Progenitor cell of endocrine pancreas (in vitro differentiated cells): ENCODE results near the gene OCIAD1. TPM values are rescaled to one million over a fixed set of nuclear protein-coding genes. Genes with fewer than 3 reads are reported as not detected.
A peak's percentile ranks its signal among the peaks of the same experiment; 100 is the strongest.

Experiments
- DNase-seq: peaks from one replicate; pipeline ENCODE4 v3.0.0; 2021; ENCODE audit warnings: low spot score; ENCODE audit not compliant: unreplicated experiment
- H3K27ac Mint-ChIP-seq: 2 replicates; pipeline ENCODE4 v1.8.0; 2021; ENCODE audit warnings: mild to moderate bottlenecking, moderate library complexity, mixed read lengths
- H3K27me3 Mint-ChIP-seq: 2 replicates; pipeline ENCODE4 v1.8.0; 2021; ENCODE audit warnings: mixed read lengths
- H3K36me3 Mint-ChIP-seq: 2 replicates; pipeline ENCODE4 v1.8.0; 2022; ENCODE audit warnings: mixed read lengths; ENCODE audit not compliant: insufficient read depth
- H3K4me1 Mint-ChIP-seq: 2 replicates; pipeline ENCODE4 v1.8.0; 2021; ENCODE audit warnings: low read depth, mixed read lengths
- H3K4me3 Mint-ChIP-seq: 2 replicates; pipeline ENCODE4 v1.8.0; 2021; ENCODE audit warnings: low read depth, mild to moderate bottlenecking, moderate library complexity, mixed read lengths
- H3K9me3 Mint-ChIP-seq: 2 replicates; pipeline ENCODE4 v1.8.0; 2021; ENCODE audit warnings: low read depth, mixed read lengths
- total RNA-seq: library from RNA; stranded (reverse); gene quantifications from 2 replicates; pipeline ENCODE4 v1.2.1, GENCODE V29; 2021
- TF ChIP-seq, protein P1 (sequence below): fragments of 200-600 bp; sonication (generic); IDR thresholded peaks from one replicate; pipeline ENCODE4 v1.5.0; 2021; ENCODE audit warnings: antibody characterized with exemption, mild to moderate bottlenecking; ENCODE audit not compliant: unreplicated experiment

The OCIAD1 gene
- total RNA-seq, 1 donor from 2014 or later: 145 TPM

DNA sequence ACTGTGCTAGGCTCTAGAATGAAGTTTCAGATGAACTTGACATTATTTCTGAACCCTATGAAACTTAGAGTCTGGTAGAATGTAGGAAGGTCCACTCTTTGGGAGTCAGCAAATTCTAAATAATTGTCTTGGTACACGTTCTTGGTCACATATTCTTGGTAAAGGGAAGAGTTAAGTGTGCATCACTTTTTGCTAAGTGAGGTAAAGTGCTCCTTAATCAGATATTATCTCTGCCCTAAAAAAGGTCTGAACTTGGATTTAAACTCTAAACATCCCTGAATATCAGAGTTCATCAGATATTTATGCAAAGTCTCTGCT is 68.5 kb downstream of the OCIAD1 start:
- TF ChIP-seq, protein P1, sequence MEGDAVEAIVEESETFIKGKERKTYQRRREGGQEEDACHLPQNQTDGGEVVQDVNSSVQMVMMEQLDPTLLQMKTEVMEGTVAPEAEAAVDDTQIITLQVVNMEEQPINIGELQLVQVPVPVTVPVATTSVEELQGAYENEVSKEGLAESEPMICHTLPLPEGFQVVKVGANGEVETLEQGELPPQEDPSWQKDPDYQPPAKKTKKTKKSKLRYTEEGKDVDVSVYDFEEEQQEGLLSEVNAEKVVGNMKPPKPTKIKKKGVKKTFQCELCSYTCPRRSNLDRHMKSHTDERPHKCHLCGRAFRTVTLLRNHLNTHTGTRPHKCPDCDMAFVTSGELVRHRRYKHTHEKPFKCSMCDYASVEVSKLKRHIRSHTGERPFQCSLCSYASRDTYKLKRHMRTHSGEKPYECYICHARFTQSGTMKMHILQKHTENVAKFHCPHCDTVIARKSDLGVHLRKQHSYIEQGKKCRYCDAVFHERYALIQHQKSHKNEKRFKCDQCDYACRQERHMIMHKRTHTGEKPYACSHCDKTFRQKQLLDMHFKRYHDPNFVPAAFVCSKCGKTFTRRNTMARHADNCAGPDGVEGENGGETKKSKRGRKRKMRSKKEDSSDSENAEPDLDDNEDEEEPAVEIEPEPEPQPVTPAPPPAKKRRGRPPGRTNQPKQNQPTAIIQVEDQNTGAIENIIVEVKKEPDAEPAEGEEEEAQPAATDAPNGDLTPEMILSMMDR: no peak
- Mint-ChIP-seq H3K27me3 (no peaks in the 10 kb centered on the region), H3K4me1 (no peaks in the 10 kb centered on the region), H3K36me3 (peaks cover 30% of the 10 kb centered on the region), H3K27ac (no peak overlapping the region), H3K4me3 (no peak overlapping the region), H3K9me3 (no peaks in the 10 kb centered on the region)
- no peak for DNase-seq

DNA sequence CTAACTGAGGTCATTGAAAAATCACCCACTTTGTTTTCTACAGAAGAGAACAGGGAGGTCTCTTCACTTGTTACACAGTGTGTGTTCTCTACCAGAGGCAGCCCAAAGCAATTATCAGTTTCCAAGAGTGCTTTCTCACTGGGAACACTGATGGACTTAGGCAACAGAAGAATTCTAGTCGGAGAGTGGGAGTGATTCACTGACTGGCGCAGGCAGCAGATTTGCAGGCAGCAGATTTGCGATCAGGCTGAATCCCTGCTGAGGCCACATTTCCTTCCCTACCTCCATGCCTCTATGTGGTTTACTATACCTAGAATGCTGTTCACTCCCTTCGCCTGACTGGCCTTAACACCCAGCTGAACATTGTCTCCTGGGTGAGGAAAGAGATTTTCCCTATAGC is 69.1 kb downstream of the OCIAD1 start:
- TF ChIP-seq, protein P1: no peak
- H3K9me3 Mint-ChIP-seq: no peaks in the 10 kb centered on the region
- H3K36me3 Mint-ChIP-seq: peaks cover 28% of the 10 kb centered on the region
- no peak overlapping the region for H3K4me3 Mint-ChIP-seq
- DNase-seq: no peak
- no peaks in the 10 kb centered on the region for H3K27me3 Mint-ChIP-seq
- no peak overlapping the region for H3K27ac Mint-ChIP-seq
- H3K4me1 Mint-ChIP-seq: peaks cover 5% of the 10 kb centered on the region

DNA sequence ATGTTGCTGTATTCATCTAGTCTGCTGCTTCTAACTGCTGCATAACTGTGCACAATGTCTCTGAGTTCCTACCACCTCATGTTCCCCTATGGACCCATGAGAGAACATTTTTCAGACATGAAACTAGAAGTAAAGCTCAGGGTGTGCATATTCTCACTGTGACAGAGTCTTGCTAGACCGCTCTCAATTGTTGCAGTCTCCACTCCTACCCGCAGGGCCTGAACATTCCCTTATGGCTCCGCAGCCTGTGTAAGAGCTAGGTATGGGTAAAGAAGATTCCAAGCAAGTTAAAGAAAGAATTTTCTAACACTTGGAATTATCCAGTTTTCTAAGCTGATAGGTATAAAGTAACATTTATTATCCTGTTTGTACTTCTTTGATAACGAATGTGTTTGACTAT is 70.3 kb downstream of the OCIAD1 start:
- Mint-ChIP-seq H3K36me3 (peaks cover 22% of the 10 kb centered on the region), H3K27me3 (no peaks in the 10 kb centered on the region), H3K4me1 (peaks cover 15% of the 10 kb centered on the region), H3K27ac (no peak overlapping the region), H3K4me3 (no peak overlapping the region), H3K9me3 (no peaks in the 10 kb centered on the region)
- no peak for DNase-seq
- TF ChIP-seq, protein P1: no peak

DNA sequence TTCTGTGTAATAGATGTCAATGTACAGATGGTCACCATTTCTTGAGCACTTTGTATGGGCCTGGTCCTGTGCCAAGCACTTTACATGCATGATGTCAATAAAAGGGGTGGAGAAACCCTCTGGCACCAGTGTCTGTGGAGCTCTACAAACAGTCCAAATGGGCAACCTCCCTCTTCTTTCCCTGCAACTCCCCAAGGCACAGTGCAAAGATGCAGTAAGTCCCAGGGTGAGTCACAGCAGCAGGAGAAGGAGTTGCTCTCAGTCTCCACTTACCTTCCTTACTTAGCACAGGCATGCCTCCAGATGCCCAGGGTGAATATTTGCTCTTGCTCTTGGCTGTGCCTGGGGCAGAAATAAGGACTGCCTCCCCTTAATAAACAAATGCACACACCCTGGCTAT is 71.4 kb downstream of the OCIAD1 start:
- H3K27me3 Mint-ChIP-seq: no peaks in the 10 kb centered on the region
- no peak overlapping the region for H3K4me3 Mint-ChIP-seq
- H3K9me3 Mint-ChIP-seq: no peaks in the 10 kb centered on the region
- DNase-seq: no peak
- TF ChIP-seq, protein P1: no peak
- H3K36me3 Mint-ChIP-seq: peaks cover 19% of the 10 kb centered on the region
- H3K27ac Mint-ChIP-seq: peak overlapping the region; percentile 9
- H3K4me1 Mint-ChIP-seq: peaks cover 17% of the 10 kb centered on the region

DNA sequence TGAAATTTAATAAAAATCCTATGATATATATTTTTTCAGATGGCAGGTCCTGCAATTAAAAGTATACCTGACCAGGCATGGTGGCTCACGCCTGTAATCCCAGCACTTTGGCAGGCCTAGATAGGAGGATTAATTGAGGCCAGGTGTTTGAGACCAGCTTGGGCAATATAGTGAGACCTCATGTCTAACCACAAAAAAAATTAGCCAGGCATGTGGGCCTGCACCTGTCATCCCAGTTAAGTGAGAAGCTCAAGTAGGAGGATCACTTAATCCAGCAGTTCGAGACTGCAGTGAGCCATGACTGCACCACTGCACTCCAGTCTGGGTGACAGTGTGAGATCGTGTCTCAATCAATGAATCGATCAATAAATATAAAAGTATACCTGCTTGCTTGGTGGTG is 73.2 kb downstream of the OCIAD1 start:
- peaks cover 15% of the 10 kb centered on the region for H3K36me3 Mint-ChIP-seq

More for the DNA sequence above, 73.2 kb downstream of the OCIAD1 start:
- TF ChIP-seq, protein P1: no peak
- H3K27me3 Mint-ChIP-seq: no peaks in the 10 kb centered on the region
- peaks cover 17% of the 10 kb centered on the region for H3K4me1 Mint-ChIP-seq
- no peak overlapping the region for H3K27ac Mint-ChIP-seq
- H3K9me3 Mint-ChIP-seq: no peaks in the 10 kb centered on the region
- H3K4me3 Mint-ChIP-seq: no peak overlapping the region
- no peak for DNase-seq
